Muscle layer of duodenum (tissue), 2 donors: ENCODE data around the gene IFNAR1.

Experiments used
- H3K27ac ChIP-seq: one replicate; pipeline ENCODE4 v1.7.0; 2013; ENCODE audit warnings: mild to moderate bottlenecking, low read length
- H3K27me3 ChIP-seq: one replicate; pipeline ENCODE4 v1.7.0; 2013; ENCODE audit warnings: low read depth, mild to moderate bottlenecking, control low read depth, low read length
- H3K36me3 ChIP-seq, 2 donors: one replicate each; pipeline ENCODE4 v1.7.0; 2013; ENCODE audit warnings: low read length in 2 of 2, control low read depth in 1 of 2, mild to moderate bottlenecking in 1 of 2; ENCODE audit not compliant: insufficient read depth in 2 of 2, control insufficient read depth in 1 of 2
- H3K4me1 ChIP-seq, 2 donors: one replicate each; pipeline ENCODE4 v1.7.0; 2013; ENCODE audit warnings: low read length in 2 of 2, mild to moderate bottlenecking in 2 of 2, control low read depth in 1 of 2, moderate library complexity in 1 of 2; ENCODE audit not compliant: insufficient read depth in 2 of 2, control insufficient read depth in 1 of 2
- H3K4me3 ChIP-seq, 2 donors: one replicate each; pipeline ENCODE4 v1.7.0; 2013; ENCODE audit warnings: low read length in 2 of 2, low read depth in 1 of 2, mild to moderate bottlenecking in 1 of 2
- H3K9me3 ChIP-seq, 2 donors: one replicate each; pipeline ENCODE4 v1.7.0; 2013; ENCODE audit warnings: low read length in 2 of 2, control low read depth in 1 of 2, mild to moderate bottlenecking in 1 of 2; ENCODE audit not compliant: control insufficient read depth in 1 of 2
- donor health status: healthy.

Gene IFNAR1

DNA sequence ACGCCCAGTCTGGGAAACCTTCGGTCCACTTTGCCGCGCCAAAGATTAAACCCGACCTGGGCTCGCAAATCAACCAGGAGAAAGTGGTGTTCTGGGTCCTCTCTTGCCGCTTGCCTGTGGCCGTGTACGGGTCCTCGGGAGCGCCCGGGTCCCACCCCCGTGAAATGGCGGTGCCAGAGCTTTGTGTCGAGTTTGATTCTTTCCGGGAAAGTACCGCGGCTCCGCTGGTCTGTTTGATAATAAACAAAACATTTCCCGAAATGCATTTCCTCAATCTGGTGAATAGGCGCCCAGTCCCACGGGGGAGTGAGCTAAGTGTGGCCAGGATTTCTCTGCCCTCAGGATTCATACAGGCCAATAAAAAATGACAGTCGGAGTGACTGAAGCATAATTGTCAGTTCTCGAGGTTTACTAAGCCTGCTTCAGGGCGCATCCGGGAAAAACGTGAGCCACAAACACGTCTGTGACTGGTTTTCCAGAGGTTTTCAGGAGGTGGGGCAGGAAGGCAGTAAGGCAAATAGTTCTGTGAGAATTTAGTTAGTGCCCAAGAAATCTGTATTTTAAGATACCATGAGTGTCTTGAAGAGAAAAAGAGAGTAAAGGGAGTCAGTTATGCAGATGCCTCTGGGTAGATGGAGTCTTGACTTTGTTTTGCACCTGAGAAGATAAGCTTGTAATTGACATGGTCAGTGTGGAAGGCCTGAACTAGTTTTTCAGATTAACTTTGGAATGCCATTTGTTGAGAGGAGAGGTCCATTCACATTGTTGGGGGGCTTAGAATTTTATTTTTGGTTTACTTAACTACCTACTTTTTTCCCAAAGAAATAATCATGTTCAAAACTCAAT, 675 bp downstream of the IFNAR1 start:
- Histone ChIP-seq H3K27ac (peak overlapping the region; percentile 92), H3K4me1 (peaks cover 0 to 17% of the 10 kb centered on the region in 2 donors), H3K36me3 (peaks cover 0 to 5% of the 10 kb centered on the region in 2 donors), H3K27me3 (no peaks in the 10 kb centered on the region), H3K9me3 (no peaks in the 10 kb centered on the region), H3K4me3 (peak overlapping the region; percentile 90 to 96)

DNA sequence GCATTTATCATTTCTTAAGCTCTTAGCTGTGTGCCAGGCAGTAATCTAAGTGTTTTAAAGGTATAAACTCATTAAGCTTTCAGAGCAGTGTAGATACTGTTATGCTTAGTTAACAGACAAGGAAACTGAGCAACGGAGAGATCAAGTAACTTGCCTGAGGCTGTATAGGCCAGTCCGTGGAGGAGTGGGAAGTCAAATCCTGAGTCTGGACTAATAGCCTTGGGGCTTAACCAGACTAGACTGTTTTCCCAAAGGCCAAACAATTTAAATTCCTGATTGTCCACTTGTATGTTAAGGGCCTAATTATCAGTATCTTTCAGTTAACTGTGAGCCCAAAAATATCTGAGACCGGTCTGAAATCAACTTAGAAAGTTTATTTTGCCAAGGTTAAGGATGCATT, 2.6 kb downstream of the IFNAR1 start:
- no peak overlapping the region for H3K4me3 ChIP-seq
- H3K36me3 ChIP-seq: peaks cover 5 to 12% of the 10 kb centered on the region in 2 donors
- no peaks in the 10 kb centered on the region for H3K27me3 ChIP-seq
- H3K4me1 ChIP-seq: peaks cover 0 to 17% of the 10 kb centered on the region in 2 donors
- H3K9me3 ChIP-seq: peaks cover 0 to 3% of the 10 kb centered on the region in 2 donors
- H3K27ac ChIP-seq: no peak overlapping the region

DNA sequence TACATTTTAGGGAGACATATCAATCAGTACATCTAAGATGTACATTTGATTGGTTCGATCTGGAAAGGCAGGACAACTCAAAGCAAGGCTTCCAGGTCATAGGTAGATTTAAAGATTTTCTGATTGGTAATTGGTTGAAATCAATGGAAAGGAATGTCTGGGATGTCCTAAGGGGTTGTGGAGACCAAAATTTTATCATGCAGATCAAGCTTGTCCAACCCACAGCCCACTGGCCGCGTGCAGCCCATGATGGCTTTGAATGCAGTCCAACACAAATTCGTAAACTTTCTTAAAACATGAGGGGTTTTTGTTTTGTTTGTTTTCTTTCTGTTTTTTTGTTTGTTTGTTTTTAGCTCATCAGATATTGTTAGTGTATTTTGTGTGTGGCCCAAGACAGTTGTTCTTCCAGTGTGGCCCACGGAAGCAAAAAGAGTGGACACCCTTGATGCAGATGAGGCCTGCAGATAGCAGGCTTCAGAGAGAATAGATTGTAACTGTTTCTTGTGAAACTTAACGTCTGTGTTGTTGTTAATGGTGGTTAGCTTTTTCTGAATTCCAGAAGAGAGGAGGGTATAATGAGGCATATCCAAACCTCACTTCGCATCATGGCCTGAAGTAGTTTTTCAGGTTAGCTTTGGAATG, 3.1 kb downstream of the IFNAR1 start:
- Histone ChIP-seq H3K27me3 (no peaks in the 10 kb centered on the region), H3K4me1 (peaks cover 0 to 17% of the 10 kb centered on the region in 2 donors), H3K9me3 (peaks cover 2 to 3% of the 10 kb centered on the region in 2 donors), H3K27ac (no peak overlapping the region), H3K36me3 (peaks cover 5 to 12% of the 10 kb centered on the region in 2 donors), H3K4me3 (no peak overlapping the region)

DNA sequence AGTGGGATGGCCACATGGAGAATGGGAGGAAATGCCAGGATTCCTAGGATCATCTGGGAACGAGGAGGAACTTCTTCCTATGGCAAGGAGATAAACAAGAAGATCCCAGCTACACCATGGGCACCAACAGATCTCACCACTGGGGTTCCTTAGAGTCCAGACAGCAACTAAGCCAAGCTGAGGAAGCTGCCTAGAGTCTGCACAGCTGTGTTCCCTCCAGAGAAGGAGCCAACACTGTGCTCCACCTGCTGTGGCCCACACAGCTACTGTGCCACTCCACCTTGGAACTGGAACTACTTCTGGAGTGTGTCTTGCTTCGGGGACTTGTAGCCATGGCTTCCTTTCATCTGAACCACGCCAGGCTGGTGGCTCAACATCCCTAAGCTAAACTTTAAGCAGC, 6.0 kb downstream of the IFNAR1 start:
- no peaks in the 10 kb centered on the region for H3K27me3 ChIP-seq
- H3K27ac ChIP-seq: no peak overlapping the region
- peaks cover 3 to 5% of the 10 kb centered on the region in 2 donors for H3K9me3 ChIP-seq
- H3K4me1 ChIP-seq: peaks cover 0 to 17% of the 10 kb centered on the region in 2 donors
- no peak overlapping the region for H3K4me3 ChIP-seq
- H3K36me3 ChIP-seq: peaks cover 5 to 7% of the 10 kb centered on the region in 2 donors

DNA sequence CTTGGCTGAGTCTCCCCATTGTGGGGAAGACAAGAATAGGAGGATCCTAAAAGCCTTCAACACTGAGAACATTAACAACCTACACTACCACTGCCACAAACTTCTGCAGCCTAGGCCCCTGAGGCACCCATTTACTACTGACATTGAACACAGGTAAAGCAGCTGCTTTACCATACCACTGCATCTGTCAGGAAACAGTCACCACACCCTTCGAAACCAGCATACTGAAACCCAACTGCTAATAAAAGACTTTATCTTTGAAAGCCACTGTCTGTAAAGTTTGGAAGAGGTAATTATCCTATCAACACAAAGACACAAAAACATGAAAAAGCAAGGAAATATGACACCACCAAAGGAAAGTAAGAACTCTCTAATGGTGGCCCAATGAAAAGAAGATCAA, 7.4 kb downstream of the IFNAR1 start:
- H3K27ac ChIP-seq: no peak overlapping the region
- H3K4me1 ChIP-seq: peaks cover 0 to 6% of the 10 kb centered on the region in 2 donors
- peaks cover 3 to 5% of the 10 kb centered on the region in 2 donors for H3K9me3 ChIP-seq
- H3K36me3 ChIP-seq: peaks cover 5 to 7% of the 10 kb centered on the region in 2 donors
- no peaks in the 10 kb centered on the region for H3K27me3 ChIP-seq
- H3K4me3 ChIP-seq: no peak overlapping the region

DNA sequence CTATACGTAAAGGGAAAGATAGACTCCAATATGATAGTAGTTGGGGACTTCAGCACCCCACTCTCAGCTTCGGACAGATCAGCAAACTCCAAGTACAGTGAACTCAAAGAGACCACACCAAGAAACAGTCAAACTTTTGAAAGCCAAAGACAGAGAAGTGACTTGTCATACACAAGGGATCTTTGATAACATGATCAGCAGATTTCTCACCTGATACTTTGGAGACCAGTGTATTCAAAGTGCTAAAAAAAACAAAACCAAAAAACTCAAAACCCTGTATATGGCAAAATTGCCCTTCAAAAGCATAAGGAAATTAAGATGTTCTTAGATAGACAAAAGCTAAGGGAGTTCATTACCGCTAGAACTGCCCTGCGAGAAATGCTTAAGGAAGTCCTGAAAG, 9.4 kb downstream of the IFNAR1 start:
- Histone ChIP-seq H3K27me3 (no peaks in the 10 kb centered on the region), H3K4me3 (no peak overlapping the region), H3K4me1 (no peaks in the 10 kb centered on the region), H3K36me3 (peaks cover 5 to 9% of the 10 kb centered on the region in 2 donors), H3K27ac (no peak overlapping the region), H3K9me3 (peaks cover 3 to 5% of the 10 kb centered on the region in 2 donors)

DNA sequence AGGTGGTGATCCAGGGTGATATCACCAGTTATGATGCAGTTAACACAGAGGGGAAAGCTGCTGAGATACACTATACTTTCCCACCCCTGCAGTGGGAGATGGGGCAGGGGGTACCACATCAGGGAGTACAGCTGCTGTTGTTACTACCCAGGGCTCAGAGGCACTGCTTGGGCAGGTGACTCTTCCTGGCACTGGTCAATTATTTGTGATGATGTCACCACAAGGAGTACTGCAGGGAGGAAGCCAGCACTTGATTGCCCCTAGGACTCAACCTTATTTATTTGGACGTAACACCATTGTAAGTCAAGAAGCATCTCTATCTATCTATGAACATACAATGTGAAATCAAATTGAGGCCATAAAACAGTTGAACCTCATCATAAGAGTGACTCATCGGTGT, 10.1 kb downstream of the IFNAR1 start:
- peaks cover 5 to 9% of the 10 kb centered on the region in 2 donors for H3K36me3 ChIP-seq
- no peak overlapping the region for H3K27ac ChIP-seq

DNA sequence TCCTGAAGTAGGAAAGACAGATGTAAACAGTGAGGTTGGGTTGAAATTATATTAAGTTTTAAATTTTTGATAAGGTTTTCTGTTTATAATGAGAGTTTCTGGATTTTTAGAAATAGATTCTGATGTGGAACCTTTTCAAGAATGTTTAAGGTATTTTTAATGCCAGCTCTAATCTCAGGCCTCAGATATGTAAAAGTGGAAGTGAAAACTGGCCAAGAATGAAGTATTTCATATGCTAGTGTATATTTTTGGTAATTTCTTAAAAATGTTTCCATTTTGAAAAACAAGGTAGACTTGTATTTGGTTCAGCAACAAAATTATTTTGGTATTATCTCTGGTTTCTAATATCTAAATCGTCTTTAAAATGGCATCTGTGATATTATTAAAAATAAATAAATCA, 14.4 kb downstream of the IFNAR1 start:
- H3K4me1 ChIP-seq: peaks cover 0 to 13% of the 10 kb centered on the region in 2 donors
- no peak overlapping the region for H3K4me3 ChIP-seq
- no peak overlapping the region for H3K27ac ChIP-seq

More for the DNA sequence above, 10.1 kb downstream of the IFNAR1 start:
- Histone ChIP-seq H3K9me3 (peaks cover 3 to 5% of the 10 kb centered on the region in 2 donors), H3K4me1 (peaks cover 0 to under 1% of the 10 kb centered on the region in 2 donors), H3K4me3 (no peak overlapping the region), H3K27me3 (no peaks in the 10 kb centered on the region)

DNA sequence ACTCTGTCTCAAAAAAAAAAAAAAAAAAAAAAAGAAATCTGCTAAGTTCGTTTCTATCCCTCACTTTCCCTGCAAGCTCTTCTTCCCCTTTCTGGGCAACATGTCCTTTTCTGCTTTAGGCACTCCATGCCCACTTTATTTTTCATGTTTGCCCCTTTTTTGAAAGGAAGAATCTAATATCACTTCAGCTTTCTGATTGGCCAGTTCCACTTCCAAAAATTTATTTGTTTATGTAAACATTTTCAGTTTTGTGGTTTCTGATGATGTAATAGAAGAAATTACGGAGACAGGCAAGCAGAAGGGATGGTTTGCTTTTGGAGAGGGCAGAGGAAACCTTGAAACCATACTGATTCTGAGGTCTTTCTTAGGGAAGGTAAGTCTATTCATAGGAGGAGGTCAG, 15.1 kb downstream of the IFNAR1 start:
- Histone ChIP-seq H3K27me3 (no peaks in the 10 kb centered on the region), H3K4me3 (no peak overlapping the region), H3K27ac (no peak overlapping the region), H3K9me3 (no peaks in the 10 kb centered on the region), H3K4me1 (peaks cover 0 to 13% of the 10 kb centered on the region in 2 donors), H3K36me3 (peaks cover 13 to 16% of the 10 kb centered on the region in 2 donors)

More for the DNA sequence above, 14.4 kb downstream of the IFNAR1 start:
- Histone ChIP-seq H3K27me3 (no peaks in the 10 kb centered on the region), H3K9me3 (no peaks in the 10 kb centered on the region), H3K36me3 (peaks cover 13 to 16% of the 10 kb centered on the region in 2 donors)

DNA sequence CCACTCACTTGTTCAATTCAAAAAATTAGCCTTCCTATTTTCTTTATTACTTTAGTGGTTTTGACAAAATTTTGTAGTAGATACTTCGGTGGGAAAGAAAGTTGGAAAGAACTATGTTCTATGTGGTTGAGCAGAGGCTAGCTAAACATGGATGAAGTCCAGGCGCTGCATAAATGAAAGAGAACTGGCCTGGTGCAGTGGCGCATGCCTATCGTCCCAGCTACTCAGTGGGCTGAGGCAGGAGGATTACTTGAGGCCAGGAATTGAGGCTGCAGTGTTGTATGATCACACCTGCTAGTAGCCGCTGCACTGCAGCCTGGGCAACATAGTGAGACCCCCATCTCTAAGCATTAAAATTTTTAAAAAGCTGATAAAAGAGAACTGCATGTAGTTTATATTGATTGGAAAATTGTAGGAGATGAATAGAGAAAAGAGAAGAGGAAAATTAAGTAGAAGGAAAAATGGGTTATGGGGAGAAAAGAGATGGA, 21.0 kb downstream of the IFNAR1 start:
- Histone ChIP-seq H3K27ac (no peak overlapping the region), H3K36me3 (peaks cover 29 to 36% of the 10 kb centered on the region in 2 donors), H3K4me3 (no peak overlapping the region), H3K4me1 (peaks cover 0 to 6% of the 10 kb centered on the region in 2 donors), H3K9me3 (no peaks in the 10 kb centered on the region), H3K27me3 (no peaks in the 10 kb centered on the region)

DNA sequence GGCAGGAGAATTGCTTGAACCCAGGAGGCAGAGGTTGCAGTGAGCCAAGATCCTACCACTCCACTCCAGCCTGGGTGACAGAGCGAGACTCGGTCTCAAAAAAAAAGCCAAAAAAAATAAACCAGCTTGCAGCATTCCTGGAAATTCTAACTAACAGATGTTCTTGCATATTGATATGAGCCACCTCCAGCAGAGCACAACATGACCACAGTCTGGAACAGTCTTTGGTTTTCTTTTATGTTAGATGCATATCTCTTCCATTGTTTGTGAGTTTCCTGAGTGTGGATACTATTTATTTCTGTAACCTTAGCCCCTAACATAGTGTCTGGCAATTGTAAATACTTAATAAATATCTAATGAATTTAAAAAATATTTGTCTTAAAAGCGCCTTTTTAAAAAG, 23.9 kb downstream of the IFNAR1 start:
- no peak overlapping the region for H3K27ac ChIP-seq
- peaks cover 0 to 3% of the 10 kb centered on the region in 2 donors for H3K4me1 ChIP-seq
- H3K27me3 ChIP-seq: no peaks in the 10 kb centered on the region
- peaks cover 18 to 30% of the 10 kb centered on the region in 2 donors for H3K36me3 ChIP-seq
- H3K4me3 ChIP-seq: no peak overlapping the region
- no peaks in the 10 kb centered on the region for H3K9me3 ChIP-seq
